HTR-8/SVneo (cell line): ENCODE measurements around the gene PNKD.

ENCODE experiments used
- DNase-seq: peaks from one replicate; pipeline ENCODE4 v3.0.0; 2011; ENCODE audit warnings: low spot score, mixed read lengths; ENCODE audit not compliant: insufficient read length
- FAIRE-seq: peaks from 2 replicates; lab custom pipeline; 2011; peaks lifted over from hg19 to GRCh38; lab: Jason Lieb, UNC

The PNKD gene

DNA sequence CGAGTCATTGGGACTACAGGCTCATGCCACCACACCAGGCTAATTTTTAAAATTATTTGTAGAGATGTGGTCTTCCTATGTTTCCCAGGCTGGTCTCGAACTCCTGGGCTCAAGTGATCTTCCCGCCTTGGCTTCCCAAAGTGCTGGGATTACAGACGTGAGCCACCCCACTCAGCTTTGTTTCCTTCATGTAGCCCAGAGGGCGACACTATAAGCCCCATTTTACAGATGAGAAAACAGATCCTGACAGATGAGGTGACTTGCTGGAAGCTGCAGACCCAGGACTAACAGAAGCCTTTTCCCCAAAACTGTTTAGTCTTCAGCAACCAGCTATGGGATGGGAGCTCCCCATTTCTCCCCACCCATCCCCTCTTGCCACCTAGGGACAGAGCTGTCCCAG, 122.1 kb downstream of the PNKD start:
- FAIRE-seq = no peak
- no peak for DNase-seq

DNA sequence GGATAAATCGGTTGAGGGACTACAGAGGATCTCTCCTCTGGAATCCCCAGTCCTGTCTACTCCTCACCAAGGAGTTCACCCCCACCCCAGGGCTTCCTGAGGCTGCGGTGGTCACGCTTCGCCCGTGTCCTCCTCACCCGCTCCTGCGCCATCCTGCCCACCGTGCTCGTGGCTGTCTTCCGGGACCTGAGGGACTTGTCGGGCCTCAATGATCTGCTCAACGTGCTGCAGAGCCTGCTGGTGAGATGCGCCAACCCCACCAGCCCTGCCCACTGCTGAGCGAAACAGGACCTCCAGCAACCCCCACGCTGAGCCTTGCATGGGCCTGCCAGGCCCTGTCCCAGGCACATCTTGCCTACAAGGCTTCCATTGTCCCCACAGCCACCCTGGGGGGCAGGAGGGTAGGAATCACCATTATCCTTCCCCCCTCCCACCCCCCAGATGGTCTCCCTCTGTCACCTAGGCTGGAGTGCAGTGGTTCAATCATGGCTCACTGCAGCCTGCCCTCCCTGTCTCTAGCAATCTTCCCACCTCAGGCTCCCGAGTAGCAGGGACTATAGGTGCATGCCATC, 122.7 kb downstream of the PNKD start:
- DNase-seq = no peak
- no peak for FAIRE-seq

GRCh38 chr2:218393750-218394290, 123.5 kb downstream of the PNKD start:
- DNase-seq (no peak), FAIRE-seq (no peak)

DNA sequence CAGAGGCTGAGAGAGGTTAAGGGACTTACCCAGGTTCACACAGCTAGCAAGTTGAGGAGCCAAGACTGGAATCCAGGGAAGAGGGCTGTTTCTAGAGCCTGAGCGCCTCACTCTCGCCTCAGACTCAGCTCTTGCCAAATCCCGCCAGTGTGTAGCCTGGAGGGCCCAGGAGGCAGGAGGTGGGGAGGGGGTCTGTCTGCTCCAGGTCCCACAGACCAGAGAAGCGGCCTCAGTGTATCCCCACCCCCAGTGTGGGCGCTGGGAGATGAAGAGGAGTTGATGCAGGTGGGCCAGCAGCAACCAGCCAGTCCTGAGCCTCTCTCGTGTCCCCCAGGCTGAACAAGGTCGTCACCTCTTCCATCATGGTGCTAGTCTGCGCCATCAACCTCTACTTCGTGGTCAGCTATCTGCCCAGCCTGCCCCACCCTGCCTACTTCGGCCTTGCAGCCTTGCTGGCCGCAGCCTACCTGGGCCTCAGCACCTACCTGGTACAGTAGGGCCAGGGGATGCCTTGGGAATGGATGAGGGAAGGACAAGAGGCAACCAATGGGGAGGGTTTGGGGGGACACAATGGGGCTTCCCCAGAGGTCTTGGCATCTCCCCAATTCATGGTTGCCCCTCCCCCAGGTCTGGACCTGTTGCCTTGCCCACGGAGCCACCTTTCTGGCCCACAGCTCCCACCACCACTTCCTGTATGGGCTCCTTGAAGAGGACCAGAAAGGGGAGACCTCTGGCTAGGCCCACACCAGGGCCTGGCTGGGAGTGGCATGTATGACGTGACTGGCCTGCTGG, 124.2 kb downstream of the PNKD start:
- no peak for FAIRE-seq
- DNase-seq = no peak

DNA sequence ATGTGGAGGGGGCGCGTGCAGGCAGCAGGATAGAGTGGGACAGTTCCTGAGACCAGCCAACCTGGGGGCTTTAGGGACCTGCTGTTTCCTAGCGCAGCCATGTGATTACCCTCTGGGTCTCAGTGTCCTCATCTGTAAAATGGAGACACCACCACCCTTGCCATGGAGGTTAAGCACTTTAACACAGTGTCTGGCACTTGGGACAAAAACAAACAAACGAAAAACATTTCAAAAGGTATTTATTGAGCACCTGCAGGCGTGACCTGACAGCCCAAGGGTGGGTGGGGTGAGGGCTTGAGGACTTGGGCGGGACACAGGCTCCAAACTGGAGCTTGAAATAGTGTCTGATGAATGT, 124.7 kb downstream of the PNKD start:
- FAIRE-seq (no peak), DNase-seq (no peak)

DNA sequence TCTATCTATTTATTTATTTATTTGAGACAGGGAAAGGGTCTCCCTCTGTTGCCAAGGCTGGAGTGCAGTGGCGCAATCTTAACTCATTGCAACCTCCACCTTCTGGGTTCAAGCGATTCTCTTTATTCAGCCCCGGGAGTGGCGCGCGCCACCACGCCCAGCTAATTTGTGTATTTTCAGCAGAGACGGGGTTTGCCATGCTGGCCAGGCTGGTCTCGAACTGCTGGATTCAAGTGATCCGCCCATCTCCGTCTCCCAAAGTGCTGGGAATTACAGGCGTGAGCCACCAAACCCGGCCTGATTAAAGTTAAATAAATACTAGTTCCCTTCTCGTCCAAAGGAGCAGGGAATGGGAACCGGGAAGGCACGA, 125.1 kb downstream of the PNKD start:
- FAIRE-seq (no peak), DNase-seq (no peak)

DNA sequence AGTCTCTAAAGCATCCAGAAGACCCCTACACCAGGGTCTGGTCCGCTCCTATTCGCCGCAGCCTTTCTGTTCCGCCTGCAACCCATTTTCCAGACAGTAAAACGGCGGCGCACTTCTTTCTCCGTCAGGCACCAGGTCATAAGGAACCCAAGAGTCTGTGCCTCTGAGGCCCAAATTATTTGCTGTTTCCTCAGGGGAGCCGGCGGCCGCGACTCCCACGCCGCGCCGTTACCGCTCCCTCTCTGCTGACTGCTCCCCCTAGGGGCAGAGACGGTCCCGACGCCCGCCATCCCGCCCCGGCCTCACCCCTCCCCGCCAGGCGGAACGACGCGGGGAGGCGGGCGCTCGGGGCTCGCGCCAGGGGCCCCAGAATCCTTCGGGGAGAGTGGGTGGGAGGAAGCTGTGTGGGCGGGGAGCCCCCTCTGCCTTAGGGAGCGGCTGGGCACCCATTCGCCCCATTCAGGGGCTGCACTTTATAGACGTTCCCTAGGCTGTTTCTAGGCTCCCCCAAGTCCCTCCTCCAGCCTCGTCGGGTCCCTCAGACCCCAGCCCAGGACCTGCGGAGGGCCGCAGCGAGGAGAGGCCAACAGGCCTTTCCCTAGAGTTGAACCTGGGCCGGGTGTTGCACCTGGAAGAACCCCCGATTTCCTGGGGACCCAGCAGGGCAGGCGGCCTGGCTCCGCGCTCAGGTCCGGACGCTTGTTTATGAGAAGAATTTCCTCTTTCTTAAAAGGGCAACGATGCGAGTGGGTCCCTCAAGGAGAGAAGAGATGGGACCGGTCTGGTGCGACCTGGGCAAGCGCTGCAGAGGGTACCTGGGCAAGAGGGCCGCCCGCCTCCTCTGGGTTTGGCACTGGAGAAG, 125.7 kb downstream of the PNKD start:
- DNase-seq = peak; percentile 84
- FAIRE-seq = peak; percentile 92
